ENCODE data around the gene PNMA6F.
"Not testable (repeated sequence)": the region's sequence is repeated elsewhere in the genome, so short reads cannot be mapped to it uniquely, and the experiment has no call there.

DNA sequence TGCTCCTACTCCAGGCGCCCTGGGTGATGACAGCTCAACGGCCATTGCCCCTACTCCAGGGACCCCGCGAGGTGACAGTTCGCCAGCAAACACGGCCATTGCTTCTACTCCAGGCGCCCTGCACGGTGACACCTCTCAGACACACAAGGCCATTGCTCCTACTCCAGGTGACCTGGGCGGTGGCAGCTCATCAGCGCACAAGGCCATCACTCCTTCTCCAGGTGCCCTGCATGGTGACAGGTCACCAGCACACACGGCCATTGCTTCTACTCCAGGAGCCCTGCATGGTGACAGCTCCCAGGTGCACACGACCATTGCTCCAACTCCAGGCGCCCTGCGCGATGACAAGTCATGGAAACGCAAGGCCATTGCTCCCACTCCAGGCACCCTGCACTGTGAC is 46.1 kb downstream of the PNMA6F start:
- TF ChIP-seq, protein P1, sequence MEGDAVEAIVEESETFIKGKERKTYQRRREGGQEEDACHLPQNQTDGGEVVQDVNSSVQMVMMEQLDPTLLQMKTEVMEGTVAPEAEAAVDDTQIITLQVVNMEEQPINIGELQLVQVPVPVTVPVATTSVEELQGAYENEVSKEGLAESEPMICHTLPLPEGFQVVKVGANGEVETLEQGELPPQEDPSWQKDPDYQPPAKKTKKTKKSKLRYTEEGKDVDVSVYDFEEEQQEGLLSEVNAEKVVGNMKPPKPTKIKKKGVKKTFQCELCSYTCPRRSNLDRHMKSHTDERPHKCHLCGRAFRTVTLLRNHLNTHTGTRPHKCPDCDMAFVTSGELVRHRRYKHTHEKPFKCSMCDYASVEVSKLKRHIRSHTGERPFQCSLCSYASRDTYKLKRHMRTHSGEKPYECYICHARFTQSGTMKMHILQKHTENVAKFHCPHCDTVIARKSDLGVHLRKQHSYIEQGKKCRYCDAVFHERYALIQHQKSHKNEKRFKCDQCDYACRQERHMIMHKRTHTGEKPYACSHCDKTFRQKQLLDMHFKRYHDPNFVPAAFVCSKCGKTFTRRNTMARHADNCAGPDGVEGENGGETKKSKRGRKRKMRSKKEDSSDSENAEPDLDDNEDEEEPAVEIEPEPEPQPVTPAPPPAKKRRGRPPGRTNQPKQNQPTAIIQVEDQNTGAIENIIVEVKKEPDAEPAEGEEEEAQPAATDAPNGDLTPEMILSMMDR (IDR thresholded peaks at IDR 0.05): not testable (repeated sequence)
- not testable (repeated sequence) for TF ChIP-seq EZH2, EZH2phosphoT487 (IDR thresholded peaks at IDR 0.05)

Measured in neural progenitor cell (in vitro differentiated cells).